Measurements from ENCODE around the gene GABBR1.

GABBR1 gene

DNA sequence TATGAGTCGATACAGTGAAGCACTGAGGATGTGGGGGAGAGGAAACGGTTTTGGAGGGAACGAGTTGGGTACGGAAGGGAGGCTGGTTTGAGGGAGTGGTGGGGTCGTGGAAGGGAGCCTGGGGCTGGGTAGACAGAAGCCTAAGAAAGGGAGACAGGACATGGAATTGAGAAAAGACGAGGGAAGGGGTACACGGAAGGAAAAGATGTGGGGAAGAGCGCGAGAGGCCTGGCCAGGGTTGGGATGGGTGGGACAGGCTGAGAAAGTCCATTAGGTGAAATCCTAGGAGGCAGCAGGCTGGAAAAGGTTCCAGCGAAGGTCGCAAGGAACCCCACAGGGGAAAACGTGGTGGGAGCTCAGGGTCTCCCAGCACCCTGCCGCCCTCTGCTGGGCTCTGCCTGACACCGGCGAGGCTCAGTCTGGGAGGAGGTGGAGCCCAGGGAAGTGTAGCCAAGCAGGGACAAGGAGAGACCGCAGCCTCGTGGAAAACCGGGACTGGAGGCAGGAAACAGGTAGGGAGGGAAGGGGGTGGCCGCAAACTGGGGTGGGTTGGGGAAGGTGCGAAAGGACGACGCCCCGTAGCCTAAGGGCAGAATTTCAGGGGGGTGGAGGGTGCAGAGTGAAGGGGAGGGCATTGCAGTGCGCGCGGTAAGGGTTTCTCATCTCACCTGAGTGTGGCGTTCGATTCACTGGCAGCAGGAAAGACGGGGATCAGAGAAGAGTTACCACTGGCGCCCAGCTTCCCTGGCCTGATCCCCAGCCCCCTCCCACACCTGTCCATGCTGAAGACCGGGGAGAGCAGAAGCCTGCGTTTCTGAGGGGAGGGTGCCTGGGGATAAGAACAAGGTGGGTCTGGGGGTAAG lies 4.3 kb downstream of the GABBR1 start (continued):
- TF ChIP-seq, protein P1, sequence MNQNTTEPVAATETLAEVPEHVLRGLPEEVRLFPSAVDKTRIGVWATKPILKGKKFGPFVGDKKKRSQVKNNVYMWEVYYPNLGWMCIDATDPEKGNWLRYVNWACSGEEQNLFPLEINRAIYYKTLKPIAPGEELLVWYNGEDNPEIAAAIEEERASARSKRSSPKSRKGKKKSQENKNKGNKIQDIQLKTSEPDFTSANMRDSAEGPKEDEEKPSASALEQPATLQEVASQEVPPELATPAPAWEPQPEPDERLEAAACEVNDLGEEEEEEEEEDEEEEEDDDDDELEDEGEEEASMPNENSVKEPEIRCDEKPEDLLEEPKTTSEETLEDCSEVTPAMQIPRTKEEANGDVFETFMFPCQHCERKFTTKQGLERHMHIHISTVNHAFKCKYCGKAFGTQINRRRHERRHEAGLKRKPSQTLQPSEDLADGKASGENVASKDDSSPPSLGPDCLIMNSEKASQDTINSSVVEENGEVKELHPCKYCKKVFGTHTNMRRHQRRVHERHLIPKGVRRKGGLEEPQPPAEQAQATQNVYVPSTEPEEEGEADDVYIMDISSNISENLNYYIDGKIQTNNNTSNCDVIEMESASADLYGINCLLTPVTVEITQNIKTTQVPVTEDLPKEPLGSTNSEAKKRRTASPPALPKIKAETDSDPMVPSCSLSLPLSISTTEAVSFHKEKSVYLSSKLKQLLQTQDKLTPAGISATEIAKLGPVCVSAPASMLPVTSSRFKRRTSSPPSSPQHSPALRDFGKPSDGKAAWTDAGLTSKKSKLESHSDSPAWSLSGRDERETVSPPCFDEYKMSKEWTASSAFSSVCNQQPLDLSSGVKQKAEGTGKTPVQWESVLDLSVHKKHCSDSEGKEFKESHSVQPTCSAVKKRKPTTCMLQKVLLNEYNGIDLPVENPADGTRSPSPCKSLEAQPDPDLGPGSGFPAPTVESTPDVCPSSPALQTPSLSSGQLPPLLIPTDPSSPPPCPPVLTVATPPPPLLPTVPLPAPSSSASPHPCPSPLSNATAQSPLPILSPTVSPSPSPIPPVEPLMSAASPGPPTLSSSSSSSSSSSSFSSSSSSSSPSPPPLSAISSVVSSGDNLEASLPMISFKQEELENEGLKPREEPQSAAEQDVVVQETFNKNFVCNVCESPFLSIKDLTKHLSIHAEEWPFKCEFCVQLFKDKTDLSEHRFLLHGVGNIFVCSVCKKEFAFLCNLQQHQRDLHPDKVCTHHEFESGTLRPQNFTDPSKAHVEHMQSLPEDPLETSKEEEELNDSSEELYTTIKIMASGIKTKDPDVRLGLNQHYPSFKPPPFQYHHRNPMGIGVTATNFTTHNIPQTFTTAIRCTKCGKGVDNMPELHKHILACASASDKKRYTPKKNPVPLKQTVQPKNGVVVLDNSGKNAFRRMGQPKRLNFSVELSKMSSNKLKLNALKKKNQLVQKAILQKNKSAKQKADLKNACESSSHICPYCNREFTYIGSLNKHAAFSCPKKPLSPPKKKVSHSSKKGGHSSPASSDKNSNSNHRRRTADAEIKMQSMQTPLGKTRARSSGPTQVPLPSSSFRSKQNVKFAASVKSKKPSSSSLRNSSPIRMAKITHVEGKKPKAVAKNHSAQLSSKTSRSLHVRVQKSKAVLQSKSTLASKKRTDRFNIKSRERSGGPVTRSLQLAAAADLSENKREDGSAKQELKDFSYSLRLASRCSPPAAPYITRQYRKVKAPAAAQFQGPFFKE (tag by site-specific recombination; IDR thresholded peaks at IDR 0.05; ENCODE audit: borderline replicate concordance), result no peak
- no peak for TF ChIP-seq ZNF248 (tag by site-specific recombination; IDR thresholded peaks at IDR 0.05)
- TF ChIP-seq, protein P2, sequence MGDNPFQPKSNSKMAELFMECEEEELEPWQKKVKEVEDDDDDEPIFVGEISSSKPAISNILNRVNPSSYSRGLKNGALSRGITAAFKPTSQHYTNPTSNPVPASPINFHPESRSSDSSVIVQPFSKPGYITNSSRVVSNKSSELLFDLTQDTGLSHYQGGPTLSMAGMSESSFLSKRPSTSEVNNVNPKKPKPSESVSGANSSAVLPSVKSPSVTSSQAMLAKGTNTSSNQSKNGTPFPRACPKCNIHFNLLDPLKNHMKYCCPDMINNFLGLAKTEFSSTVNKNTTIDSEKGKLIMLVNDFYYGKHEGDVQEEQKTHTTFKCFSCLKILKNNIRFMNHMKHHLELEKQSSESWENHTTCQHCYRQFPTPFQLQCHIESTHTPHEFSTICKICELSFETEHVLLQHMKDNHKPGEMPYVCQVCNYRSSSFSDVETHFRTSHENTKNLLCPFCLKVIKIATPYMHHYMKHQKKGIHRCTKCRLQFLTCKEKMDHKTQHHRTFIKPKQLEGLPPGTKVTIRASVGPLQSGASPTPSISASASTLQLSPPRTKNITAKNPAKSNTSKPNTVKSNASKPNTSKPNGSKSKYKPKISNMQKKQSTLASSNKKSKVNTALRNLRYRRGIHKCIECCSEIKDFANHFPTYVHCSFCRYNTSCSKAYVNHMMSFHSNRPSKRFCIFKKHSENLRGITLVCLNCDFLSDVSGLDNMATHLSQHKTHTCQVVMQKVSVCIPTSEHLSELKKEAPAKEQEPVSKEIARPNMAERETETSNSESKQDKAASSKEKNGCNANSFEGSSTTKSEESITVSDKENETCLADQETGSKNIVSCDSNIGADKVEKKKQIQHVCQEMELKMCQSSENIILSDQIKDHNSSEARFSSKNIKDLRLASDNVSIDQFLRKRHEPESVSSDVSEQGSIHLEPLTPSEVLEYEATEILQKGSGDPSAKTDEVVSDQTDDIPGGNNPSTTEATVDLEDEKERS (tag by site-specific recombination; IDR thresholded peaks at IDR 0.05), result no peak
- TF ChIP-seq ZNF184 (tag by site-specific recombination; IDR thresholded peaks at IDR 0.05), result no peak
- TF ChIP-seq, protein P3, sequence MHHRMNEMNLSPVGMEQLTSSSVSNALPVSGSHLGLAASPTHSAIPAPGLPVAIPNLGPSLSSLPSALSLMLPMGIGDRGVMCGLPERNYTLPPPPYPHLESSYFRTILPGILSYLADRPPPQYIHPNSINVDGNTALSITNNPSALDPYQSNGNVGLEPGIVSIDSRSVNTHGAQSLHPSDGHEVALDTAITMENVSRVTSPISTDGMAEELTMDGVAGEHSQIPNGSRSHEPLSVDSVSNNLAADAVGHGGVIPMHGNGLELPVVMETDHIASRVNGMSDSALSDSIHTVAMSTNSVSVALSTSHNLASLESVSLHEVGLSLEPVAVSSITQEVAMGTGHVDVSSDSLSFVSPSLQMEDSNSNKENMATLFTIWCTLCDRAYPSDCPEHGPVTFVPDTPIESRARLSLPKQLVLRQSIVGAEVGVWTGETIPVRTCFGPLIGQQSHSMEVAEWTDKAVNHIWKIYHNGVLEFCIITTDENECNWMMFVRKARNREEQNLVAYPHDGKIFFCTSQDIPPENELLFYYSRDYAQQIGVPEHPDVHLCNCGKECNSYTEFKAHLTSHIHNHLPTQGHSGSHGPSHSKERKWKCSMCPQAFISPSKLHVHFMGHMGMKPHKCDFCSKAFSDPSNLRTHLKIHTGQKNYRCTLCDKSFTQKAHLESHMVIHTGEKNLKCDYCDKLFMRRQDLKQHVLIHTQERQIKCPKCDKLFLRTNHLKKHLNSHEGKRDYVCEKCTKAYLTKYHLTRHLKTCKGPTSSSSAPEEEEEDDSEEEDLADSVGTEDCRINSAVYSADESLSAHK (tag by site-specific recombination; IDR thresholded peaks at IDR 0.05), result peak; percentile 63
- TF ChIP-seq, protein P4, sequence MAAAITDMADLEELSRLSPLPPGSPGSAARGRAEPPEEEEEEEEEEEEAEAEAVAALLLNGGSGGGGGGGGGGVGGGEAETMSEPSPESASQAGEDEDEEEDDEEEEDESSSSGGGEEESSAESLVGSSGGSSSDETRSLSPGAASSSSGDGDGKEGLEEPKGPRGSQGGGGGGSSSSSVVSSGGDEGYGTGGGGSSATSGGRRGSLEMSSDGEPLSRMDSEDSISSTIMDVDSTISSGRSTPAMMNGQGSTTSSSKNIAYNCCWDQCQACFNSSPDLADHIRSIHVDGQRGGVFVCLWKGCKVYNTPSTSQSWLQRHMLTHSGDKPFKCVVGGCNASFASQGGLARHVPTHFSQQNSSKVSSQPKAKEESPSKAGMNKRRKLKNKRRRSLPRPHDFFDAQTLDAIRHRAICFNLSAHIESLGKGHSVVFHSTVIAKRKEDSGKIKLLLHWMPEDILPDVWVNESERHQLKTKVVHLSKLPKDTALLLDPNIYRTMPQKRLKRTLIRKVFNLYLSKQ (tag by site-specific recombination; IDR thresholded peaks at IDR 0.05; ENCODE audit: borderline replicate concordance), result no peak
- TF ChIP-seq, protein P5, sequence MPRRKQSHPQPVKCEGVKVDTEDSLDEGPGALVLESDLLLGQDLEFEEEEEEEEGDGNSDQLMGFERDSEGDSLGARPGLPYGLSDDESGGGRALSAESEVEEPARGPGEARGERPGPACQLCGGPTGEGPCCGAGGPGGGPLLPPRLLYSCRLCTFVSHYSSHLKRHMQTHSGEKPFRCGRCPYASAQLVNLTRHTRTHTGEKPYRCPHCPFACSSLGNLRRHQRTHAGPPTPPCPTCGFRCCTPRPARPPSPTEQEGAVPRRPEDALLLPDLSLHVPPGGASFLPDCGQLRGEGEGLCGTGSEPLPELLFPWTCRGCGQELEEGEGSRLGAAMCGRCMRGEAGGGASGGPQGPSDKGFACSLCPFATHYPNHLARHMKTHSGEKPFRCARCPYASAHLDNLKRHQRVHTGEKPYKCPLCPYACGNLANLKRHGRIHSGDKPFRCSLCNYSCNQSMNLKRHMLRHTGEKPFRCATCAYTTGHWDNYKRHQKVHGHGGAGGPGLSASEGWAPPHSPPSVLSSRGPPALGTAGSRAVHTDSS (tag by site-specific recombination; IDR thresholded peaks at IDR 0.05), result no peak
- TF ChIP-seq ZNF530 (tag by site-specific recombination; IDR thresholded peaks at IDR 0.05; ENCODE audit: low read depth), result no peak
- TF ChIP-seq ZBTB21 (tag by site-specific recombination; IDR thresholded peaks at IDR 0.05), result 0 out of 2 replicates have a peak, but pooled peaks have one; percentile 56
- TF ChIP-seq, protein P6, sequence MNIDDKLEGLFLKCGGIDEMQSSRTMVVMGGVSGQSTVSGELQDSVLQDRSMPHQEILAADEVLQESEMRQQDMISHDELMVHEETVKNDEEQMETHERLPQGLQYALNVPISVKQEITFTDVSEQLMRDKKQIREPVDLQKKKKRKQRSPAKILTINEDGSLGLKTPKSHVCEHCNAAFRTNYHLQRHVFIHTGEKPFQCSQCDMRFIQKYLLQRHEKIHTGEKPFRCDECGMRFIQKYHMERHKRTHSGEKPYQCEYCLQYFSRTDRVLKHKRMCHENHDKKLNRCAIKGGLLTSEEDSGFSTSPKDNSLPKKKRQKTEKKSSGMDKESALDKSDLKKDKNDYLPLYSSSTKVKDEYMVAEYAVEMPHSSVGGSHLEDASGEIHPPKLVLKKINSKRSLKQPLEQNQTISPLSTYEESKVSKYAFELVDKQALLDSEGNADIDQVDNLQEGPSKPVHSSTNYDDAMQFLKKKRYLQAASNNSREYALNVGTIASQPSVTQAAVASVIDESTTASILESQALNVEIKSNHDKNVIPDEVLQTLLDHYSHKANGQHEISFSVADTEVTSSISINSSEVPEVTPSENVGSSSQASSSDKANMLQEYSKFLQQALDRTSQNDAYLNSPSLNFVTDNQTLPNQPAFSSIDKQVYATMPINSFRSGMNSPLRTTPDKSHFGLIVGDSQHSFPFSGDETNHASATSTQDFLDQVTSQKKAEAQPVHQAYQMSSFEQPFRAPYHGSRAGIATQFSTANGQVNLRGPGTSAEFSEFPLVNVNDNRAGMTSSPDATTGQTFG (tag by site-specific recombination; IDR thresholded peaks at IDR 0.05; ENCODE audit: borderline replicate concordance), result no peak
- no peak for TF ChIP-seq ZNF621 (tag by site-specific recombination; IDR thresholded peaks at IDR 0.05)
- no peak for TF ChIP-seq ZNF791 (tag by site-specific recombination; IDR thresholded peaks at IDR 0.05)
- TF ChIP-seq, protein P7, sequence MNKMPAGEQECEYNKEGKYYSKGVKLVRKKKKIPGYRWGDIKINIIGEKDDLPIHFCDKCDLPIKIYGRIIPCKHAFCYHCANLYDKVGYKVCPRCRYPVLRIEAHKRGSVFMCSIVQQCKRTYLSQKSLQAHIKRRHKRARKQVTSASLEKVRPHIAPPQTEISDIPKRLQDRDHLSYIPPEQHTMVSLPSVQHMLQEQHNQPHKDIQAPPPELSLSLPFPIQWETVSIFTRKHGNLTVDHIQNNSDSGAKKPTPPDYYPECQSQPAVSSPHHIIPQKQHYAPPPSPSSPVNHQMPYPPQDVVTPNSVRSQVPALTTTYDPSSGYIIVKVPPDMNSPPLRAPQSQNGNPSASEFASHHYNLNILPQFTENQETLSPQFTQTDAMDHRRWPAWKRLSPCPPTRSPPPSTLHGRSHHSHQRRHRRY (tag by site-specific recombination; IDR thresholded peaks at IDR 0.05), result no peak; the same call in 1 of the 2 replicates
- no peak for TF ChIP-seq TCF7L2 (IDR thresholded peaks at IDR 0.05; ENCODE audit: borderline replicate concordance, low read depth, low read length)
- TF ChIP-seq ZNF140 (tag by site-specific recombination; IDR thresholded peaks at IDR 0.05), result no peak
- TF ChIP-seq SALL2 (tag by site-specific recombination; IDR thresholded peaks at IDR 0.05; ENCODE audit: borderline replicate concordance), result no peak
- TF ChIP-seq ZFP69B (tag by site-specific recombination; IDR thresholded peaks at IDR 0.05), result peak; percentile 46; the same call in 1 of the 2 replicates
- TF ChIP-seq MEIS1 (CRISPR knock-in tag; IDR thresholded peaks at IDR 0.05; ENCODE audit: borderline replicate concordance), result no peak
- no peak for TF ChIP-seq ZNF560 (tag by site-specific recombination; IDR thresholded peaks at IDR 0.05; ENCODE audit: borderline replicate concordance)

Measured in HEK293 (cell line).